Measurements from ENCODE around the gene RTEL1. TPM values are rescaled to one million over a fixed set of nuclear protein-coding genes. Genes with fewer than 3 reads are reported as not detected.
"Not testable (repeated sequence)": the region's sequence is repeated elsewhere in the genome, so short reads cannot be mapped to it uniquely, and the experiment has no call there.

The RTEL1 gene
- polyA plus RNA-seq, 3 donors = 1.0 to 15.5 (median 4.8) TPM

DNA sequence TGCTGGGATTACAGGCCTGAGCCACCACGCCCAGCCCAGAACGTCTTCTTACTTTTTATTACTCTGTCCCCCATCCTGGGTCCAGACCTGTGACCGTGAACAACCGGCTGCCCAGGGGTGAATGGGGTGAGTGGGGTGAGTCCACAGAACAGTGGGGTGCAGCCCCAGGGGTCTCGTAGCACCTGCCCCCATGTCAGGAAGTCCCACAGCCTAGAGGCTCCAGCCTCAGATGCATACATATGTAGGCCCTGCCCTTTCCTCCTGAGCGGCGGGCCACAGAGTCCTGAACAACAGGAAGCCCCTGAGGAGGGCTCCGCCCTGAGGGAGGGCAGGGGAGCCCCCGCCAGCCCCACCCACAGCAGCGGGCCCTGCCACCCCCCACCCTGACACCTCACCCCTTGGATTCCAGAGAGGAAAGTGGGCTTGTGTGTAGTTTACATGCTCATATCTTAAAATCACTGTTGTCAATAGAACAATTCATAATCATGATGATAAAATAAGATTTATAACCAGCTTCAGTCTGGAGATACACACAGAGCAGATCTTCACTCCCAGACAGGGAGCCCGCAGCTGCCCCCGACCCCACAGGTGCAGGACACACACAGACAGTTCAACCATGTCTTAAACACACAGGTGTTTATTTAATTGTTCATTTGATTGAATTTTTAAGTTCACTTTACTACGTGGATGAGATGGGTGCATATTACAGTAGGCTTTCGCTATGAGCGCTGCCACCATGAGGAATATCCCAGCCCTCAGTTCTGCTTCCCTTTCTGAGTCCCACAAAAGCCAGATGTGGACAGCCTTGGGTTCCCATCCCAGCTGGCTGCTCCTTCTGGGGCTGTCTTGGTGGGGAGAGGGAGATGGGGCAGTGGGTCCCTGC lies 18.8 kb upstream of the RTEL1 start:
- Histone ChIP-seq H3K27ac (ENCODE audit: low read depth in 1 of 2, low read length in 2 of 2) (peak overlapping the region; percentile 53 to 68), H3K4me2 (replicated peaks; ENCODE audit: extremely low read depth, low read length, poor library complexity, severe bottlenecking) (peak overlapping the region; percentile 71), H3K27me3 (ENCODE audit: control insufficient read depth in 2 of 2, insufficient read depth in 2 of 2, low read length in 2 of 2) (no peaks in the 10 kb centered on the region), H3K4me1 (ENCODE audit: control insufficient read depth in 1 of 2, insufficient read depth in 2 of 2, low read length in 2 of 2) (peaks cover 59 to 65% of the 10 kb centered on the region in 2 donors), H3K36me3 (replicated peaks in 1 of 2; ENCODE audit: control insufficient read depth in 1 of 2, insufficient read depth in 2 of 2, low read length in 2 of 2) (no peaks in the 10 kb centered on the region), H3K79me2 (ENCODE audit: insufficient read depth, low read length) (peaks cover 13% of the 10 kb centered on the region), H3K9ac (ENCODE audit: insufficient read depth, low read length, poor library complexity, severe bottlenecking) (peak overlapping the region; percentile 43), H4K20me1 (ENCODE audit: insufficient read depth, low read length) (no peaks in the 10 kb centered on the region), H3K4me3 (replicated peaks in 1 of 3; ENCODE audit: low read depth in 2 of 3, low read length in 3 of 3) (peak overlapping the region; percentile 38 to 93 (median 42)), H3K9me3 (replicated peaks in 1 of 2; ENCODE audit: control insufficient read depth in 1 of 2, insufficient read depth in 1 of 2, low read length in 2 of 2) (no peaks in the 10 kb centered on the region), H2AFZ (ENCODE audit: insufficient read depth, low read depth, low read length, poor library complexity, severe bottlenecking) (peak overlapping the region; percentile 53)
- 40% methylated on average over 3 of the region's 15 CpGs for WGBS (ENCODE audit: insufficient coverage)
- no peaks in the 10 kb centered on the region for H3K9me3 Mint-ChIP-seq
- TF ChIP-seq, protein P1, sequence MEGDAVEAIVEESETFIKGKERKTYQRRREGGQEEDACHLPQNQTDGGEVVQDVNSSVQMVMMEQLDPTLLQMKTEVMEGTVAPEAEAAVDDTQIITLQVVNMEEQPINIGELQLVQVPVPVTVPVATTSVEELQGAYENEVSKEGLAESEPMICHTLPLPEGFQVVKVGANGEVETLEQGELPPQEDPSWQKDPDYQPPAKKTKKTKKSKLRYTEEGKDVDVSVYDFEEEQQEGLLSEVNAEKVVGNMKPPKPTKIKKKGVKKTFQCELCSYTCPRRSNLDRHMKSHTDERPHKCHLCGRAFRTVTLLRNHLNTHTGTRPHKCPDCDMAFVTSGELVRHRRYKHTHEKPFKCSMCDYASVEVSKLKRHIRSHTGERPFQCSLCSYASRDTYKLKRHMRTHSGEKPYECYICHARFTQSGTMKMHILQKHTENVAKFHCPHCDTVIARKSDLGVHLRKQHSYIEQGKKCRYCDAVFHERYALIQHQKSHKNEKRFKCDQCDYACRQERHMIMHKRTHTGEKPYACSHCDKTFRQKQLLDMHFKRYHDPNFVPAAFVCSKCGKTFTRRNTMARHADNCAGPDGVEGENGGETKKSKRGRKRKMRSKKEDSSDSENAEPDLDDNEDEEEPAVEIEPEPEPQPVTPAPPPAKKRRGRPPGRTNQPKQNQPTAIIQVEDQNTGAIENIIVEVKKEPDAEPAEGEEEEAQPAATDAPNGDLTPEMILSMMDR (IDR thresholded peaks at IDR 0.05) = no peak
- peaks cover 3 to 5% of the 10 kb centered on the region in 2 donors for H3K36me3 Mint-ChIP-seq
- H3K4me1 Mint-ChIP-seq = peaks cover 52% of the 10 kb centered on the region
- H3K27me3 Mint-ChIP-seq (ENCODE audit: low read depth in 3 of 3) = peaks cover 5 to 14% (median 5%) of the 10 kb centered on the region in 3 donors
- no peak for DNase-seq
- intact Hi-C loops (cut with micrococcal nuclease) = loop anchor here in 1 of 2 donors (1.0 kb wide), 1 partner anchor 11 kb away; no protein-coding TSS in a partner anchor
- H3K4me3 Mint-ChIP-seq = peak overlapping the region; percentile 76 to 84
- peak overlapping the region; percentile 73 to 89 (median 80) for H3K27ac Mint-ChIP-seq

DNA sequence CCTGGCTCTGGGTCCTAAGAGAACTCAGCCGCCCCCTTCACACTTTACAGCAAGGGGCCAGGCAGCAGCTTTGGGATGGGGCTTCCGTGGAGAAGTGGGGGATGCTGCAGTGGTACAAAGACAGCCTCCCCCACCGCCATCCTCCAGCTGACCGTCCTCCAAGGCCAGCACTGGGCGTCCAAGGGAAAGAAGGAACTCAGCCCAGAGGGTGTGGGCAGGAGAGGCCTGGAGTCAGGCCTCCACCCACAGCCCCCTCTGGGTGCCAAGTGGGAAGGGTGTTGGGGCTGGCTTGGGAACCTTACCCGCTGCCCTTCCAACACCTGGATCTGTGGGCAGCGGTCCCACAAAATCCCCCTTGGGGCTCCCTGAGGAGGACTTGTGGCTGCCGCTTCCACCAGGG lies 18.0 kb upstream of the RTEL1 start:
- Mint-ChIP-seq H3K4me1 (peaks cover 44% of the 10 kb centered on the region), H3K27me3 (ENCODE audit: low read depth in 3 of 3) (peaks cover 5 to 15% (median 5%) of the 10 kb centered on the region in 3 donors), H3K9me3 (no peaks in the 10 kb centered on the region), H3K36me3 (peaks cover 3 to 5% of the 10 kb centered on the region in 2 donors), H3K27ac (peak overlapping the region; percentile 7 to 89 (median 74)), H3K4me3 (peak overlapping the region; percentile 76 to 84)
- Histone ChIP-seq H3K4me2 (replicated peaks; ENCODE audit: extremely low read depth, low read length, poor library complexity, severe bottlenecking) (peak overlapping the region; percentile 71), H3K4me3 (replicated peaks in 1 of 3; ENCODE audit: low read depth in 2 of 3, low read length in 3 of 3) (peak overlapping the region; percentile 38 to 93 (median 42)), H3K36me3 (replicated peaks in 1 of 2; ENCODE audit: control insufficient read depth in 1 of 2, insufficient read depth in 2 of 2, low read length in 2 of 2) (no peaks in the 10 kb centered on the region), H3K9ac (ENCODE audit: insufficient read depth, low read length, poor library complexity, severe bottlenecking) (peak overlapping the region; percentile 43), H2AFZ (ENCODE audit: insufficient read depth, low read depth, low read length, poor library complexity, severe bottlenecking) (peak overlapping the region; percentile 53), H4K20me1 (ENCODE audit: insufficient read depth, low read length) (no peaks in the 10 kb centered on the region), H3K79me2 (ENCODE audit: insufficient read depth, low read length) (peaks cover 13% of the 10 kb centered on the region), H3K4me1 (ENCODE audit: control insufficient read depth in 1 of 2, insufficient read depth in 2 of 2, low read length in 2 of 2) (peaks cover 52 to 58% of the 10 kb centered on the region in 2 donors), H3K9me3 (replicated peaks in 1 of 2; ENCODE audit: control insufficient read depth in 1 of 2, insufficient read depth in 1 of 2, low read length in 2 of 2) (no peaks in the 10 kb centered on the region), H3K27ac (ENCODE audit: low read depth in 1 of 2, low read length in 2 of 2) (peak overlapping the region; percentile 44 to 68), H3K27me3 (ENCODE audit: control insufficient read depth in 2 of 2, insufficient read depth in 2 of 2, low read length in 2 of 2) (no peaks in the 10 kb centered on the region)
- intact Hi-C loops (cut with micrococcal nuclease) = loop anchor here (5.0 kb wide), 4 partner anchors 73 to 302 kb away; partner anchors contain the start of genes LIME1 (in 1 of the 2), PTK6 (in 1 of the 2) and SLC2A4RG (in 1 of the 2)
- TF ChIP-seq, protein P1 (IDR thresholded peaks at IDR 0.05) = no peak
- DNase-seq = no peak
- 100% methylated on average over 1 of the region's 8 CpGs for WGBS (ENCODE audit: insufficient coverage)

DNA sequence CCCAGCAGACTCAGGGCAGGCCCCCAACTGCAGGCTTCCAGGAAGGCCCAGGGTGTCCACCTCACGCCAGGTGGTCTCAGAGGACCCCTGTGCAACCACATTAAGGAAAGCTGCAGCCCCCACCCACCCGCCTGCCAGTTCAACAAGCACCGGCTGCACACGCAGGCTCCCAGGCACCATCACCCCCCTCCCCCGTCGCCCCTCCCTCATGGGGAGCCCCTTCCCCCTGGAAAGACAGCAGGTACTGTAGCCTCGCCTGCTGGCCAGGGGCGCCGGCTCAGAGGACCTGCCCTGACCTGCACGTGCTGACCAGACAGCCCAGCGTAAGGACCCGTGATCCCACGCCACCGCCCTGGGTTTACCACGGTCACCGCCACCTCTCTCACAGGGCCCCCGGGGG lies 17.4 kb upstream of the RTEL1 start:
- DNase-seq; H4K20me1 ChIP-seq (ENCODE audit: insufficient read depth, low read length); H3K27me3 ChIP-seq (ENCODE audit: control insufficient read depth in 2 of 2, insufficient read depth in 2 of 2, low read length in 2 of 2); H3K36me3 ChIP-seq (replicated peaks in 1 of 2; ENCODE audit: control insufficient read depth in 1 of 2, insufficient read depth in 2 of 2, low read length in 2 of 2); H3K9me3 Mint-ChIP-seq; H3K9me3 ChIP-seq (replicated peaks in 1 of 2; ENCODE audit: control insufficient read depth in 1 of 2, insufficient read depth in 1 of 2, low read length in 2 of 2); H3K36me3 Mint-ChIP-seq; H2AFZ ChIP-seq (ENCODE audit: insufficient read depth, low read depth, low read length, poor library complexity, severe bottlenecking): not testable (repeated sequence)
- peaks cover 46 to 52% of the 10 kb centered on the region in 2 donors for H3K4me1 ChIP-seq (ENCODE audit: control insufficient read depth in 1 of 2, insufficient read depth in 2 of 2, low read length in 2 of 2)
- H3K4me3 ChIP-seq (replicated peaks in 1 of 3; ENCODE audit: low read depth in 2 of 3, low read length in 3 of 3) = peak overlapping the region; percentile 38 to 93 (median 42)
- peak overlapping the region; percentile 71 for H3K4me2 ChIP-seq (replicated peaks; ENCODE audit: extremely low read depth, low read length, poor library complexity, severe bottlenecking)
- H3K4me3 Mint-ChIP-seq = peak overlapping the region; percentile 76 to 82
- H3K27ac ChIP-seq (ENCODE audit: low read depth in 1 of 2, low read length in 2 of 2) = peak overlapping the region; percentile 44 to 68
- peaks cover 5 to 18% (median 5%) of the 10 kb centered on the region in 3 donors for H3K27me3 Mint-ChIP-seq (ENCODE audit: low read depth in 3 of 3)
- H3K9ac ChIP-seq (ENCODE audit: insufficient read depth, low read length, poor library complexity, severe bottlenecking) = peak overlapping the region; percentile 43
- H3K79me2 ChIP-seq (ENCODE audit: insufficient read depth, low read length) = peaks cover 13% of the 10 kb centered on the region
- H3K27ac Mint-ChIP-seq = peak overlapping the region in 5 of 7 donors; percentile 50 to 76 (median 61)
- peaks cover 38% of the 10 kb centered on the region for H3K4me1 Mint-ChIP-seq
- intact Hi-C loops (cut with micrococcal nuclease) = loop anchor here (1.0 to 5.0 kb wide), 6 partner anchors 13 to 302 kb away; partner anchors contain the start of genes PTK6 (in 2 of the 2), GMEB2 (in 1 of the 2), LIME1 (in 1 of the 2) and SLC2A4RG (in 1 of the 2)
- WGBS (ENCODE audit: insufficient coverage) = 86% methylated on average over 4 of the region's 17 CpGs
